ENCODE results near the gene TCF12. TPM values are rescaled to one million over a fixed set of nuclear protein-coding genes. Genes with fewer than 3 reads are reported as not detected.

TCF12 gene
- total and polyA plus RNA-seq, 2 of the 8 experiments (the other 6 are each of a cell fraction or from before 2014, with no cell fraction given), result 85.8 to 101 TPM

DNA sequence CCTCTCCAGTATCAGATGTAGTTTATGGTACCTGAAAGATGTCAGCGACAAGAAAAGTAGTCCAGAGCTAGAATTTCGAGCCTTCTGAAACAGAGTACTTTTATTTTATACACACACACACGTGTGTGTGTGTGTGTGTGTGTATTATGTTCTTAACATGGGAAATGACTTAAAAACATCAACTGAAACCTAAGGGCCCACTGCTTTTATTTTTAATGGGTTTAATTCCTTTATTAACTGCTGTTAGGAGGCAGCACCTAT lies 1.9 kb downstream of the TCF12 start:
- H4K20me1 ChIP-seq (replicated peaks in 1 of 2; ENCODE audit: control insufficient read depth in 1 of 2, insufficient read depth in 2 of 2, low read length in 2 of 2), result no peaks in the 10 kb centered on the region
- TF ChIP-seq RNF2 (IDR thresholded peaks at IDR 0.05; ENCODE audit: borderline replicate concordance, low read depth, low read length, missing control alignments, poor library complexity, severe bottlenecking), result no peak
- TF ChIP-seq, protein P1, sequence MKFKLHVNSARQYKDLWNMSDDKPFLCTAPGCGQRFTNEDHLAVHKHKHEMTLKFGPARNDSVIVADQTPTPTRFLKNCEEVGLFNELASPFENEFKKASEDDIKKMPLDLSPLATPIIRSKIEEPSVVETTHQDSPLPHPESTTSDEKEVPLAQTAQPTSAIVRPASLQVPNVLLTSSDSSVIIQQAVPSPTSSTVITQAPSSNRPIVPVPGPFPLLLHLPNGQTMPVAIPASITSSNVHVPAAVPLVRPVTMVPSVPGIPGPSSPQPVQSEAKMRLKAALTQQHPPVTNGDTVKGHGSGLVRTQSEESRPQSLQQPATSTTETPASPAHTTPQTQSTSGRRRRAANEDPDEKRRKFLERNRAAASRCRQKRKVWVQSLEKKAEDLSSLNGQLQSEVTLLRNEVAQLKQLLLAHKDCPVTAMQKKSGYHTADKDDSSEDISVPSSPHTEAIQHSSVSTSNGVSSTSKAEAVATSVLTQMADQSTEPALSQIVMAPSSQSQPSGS (IDR thresholded peaks at IDR 0.05; ENCODE audit: low read length), result no peak
- TF ChIP-seq SIN3A (conservative IDR thresholded peaks at IDR 0.05 in 1 of 2, IDR thresholded peaks at IDR 0.05 in 1 of 2; ENCODE audit: low read depth in 1 of 2, low read length in 2 of 2), result no peak
- no peak for TF ChIP-seq JUN (IDR thresholded peaks at IDR 0.05; ENCODE audit: low read depth, low read length)
- TF ChIP-seq, protein P2, sequence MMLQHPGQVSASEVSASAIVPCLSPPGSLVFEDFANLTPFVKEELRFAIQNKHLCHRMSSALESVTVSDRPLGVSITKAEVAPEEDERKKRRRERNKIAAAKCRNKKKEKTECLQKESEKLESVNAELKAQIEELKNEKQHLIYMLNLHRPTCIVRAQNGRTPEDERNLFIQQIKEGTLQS (IDR thresholded peaks at IDR 0.05; ENCODE audit: insufficient read depth, low read depth, low read length), result no peak

More for the DNA sequence above, 1.9 kb downstream of the TCF12 start:
- Histone ChIP-seq H3K18ac (ENCODE audit: extremely low read depth, low read length) (no peak overlapping the region), H4K8ac (ENCODE audit: extremely low read depth, insufficient read depth, low read length) (no peak overlapping the region), H2BK5ac (ENCODE audit: low read depth, low read length) (no peak overlapping the region), H3K9me3 (ENCODE audit: insufficient read depth in 2 of 2, low read depth in 1 of 2, low read length in 1 of 2) (no peaks in the 10 kb centered on the region), H2BK12ac (ENCODE audit: low read depth, low read length) (no peak overlapping the region; the same call in 1 of the 2 replicates), H3K4me1 (replicated peaks in 1 of 4; ENCODE audit: control insufficient read depth in 3 of 4, insufficient read depth in 4 of 4, low read length in 3 of 4) (peaks cover 2 to 6% (median 4%) of the 10 kb centered on the region in 4 experiments; a peak in 6 of 7 replicates), H3K4ac (replicated peaks; ENCODE audit: insufficient read length, low read depth, low read length) (no peak overlapping the region), H3K23me2 (ENCODE audit: low read depth, low read length) (peaks cover 13% of the 10 kb centered on the region), H2AK5ac (ENCODE audit: low read depth, low read length) (no peak overlapping the region), H2BK15ac (ENCODE audit: low read length) (no peak overlapping the region), H3K79me2 (ENCODE audit: control insufficient read depth in 1 of 2, insufficient read depth in 2 of 2, low read length in 2 of 2) (peaks cover 0 to 56% of the 10 kb centered on the region in 2 experiments; a peak in 2 of 4 replicates), H4K5ac (ENCODE audit: insufficient read length, low read depth, low read length) (no peak overlapping the region), H2BK20ac (ENCODE audit: low read length) (no peak overlapping the region), H3K27ac (ENCODE audit: low read depth, low read length) (no peak overlapping the region), H2BK120ac (replicated peaks; ENCODE audit: low read depth, low read length) (no peak overlapping the region), H3K23ac (ENCODE audit: insufficient read length) (no peak overlapping the region), H3K56ac (replicated peaks; ENCODE audit: insufficient read length, low read depth, low read length) (no peak overlapping the region), H3K27me3 (replicated peaks in 1 of 4; ENCODE audit: control insufficient read depth in 3 of 4, extremely low read depth in 1 of 4, insufficient read depth in 3 of 4, low read length in 3 of 4) (peaks cover 0 to 3% (median 0%) of the 10 kb centered on the region in 4 experiments; a peak in 3 of 7 replicates), H3K36me3 (ENCODE audit: control insufficient read depth in 2 of 4, insufficient read depth in 4 of 4, low read length in 3 of 4) (peaks cover 0 to 29% (median 1%) of the 10 kb centered on the region in 4 experiments; a peak in 3 of 8 replicates), H2AFZ (ENCODE audit: low read length) (no peak overlapping the region), H3K4me3 (ENCODE audit: extremely low read depth in 1 of 4, insufficient read depth in 2 of 4, low read depth in 3 of 4, low read length in 4 of 4) (peak overlapping the region; percentile 84 to 96 (median 92)), H4K91ac (replicated peaks; ENCODE audit: insufficient read length, low read length) (no peak overlapping the region), H3K4me2 (ENCODE audit: insufficient read depth in 1 of 2, low read depth in 2 of 2, low read length in 2 of 2) (peak overlapping the region; percentile 80 to 90), H3K79me1 (ENCODE audit: low read depth, low read length) (no peaks in the 10 kb centered on the region), H3K9ac (replicated peaks in 1 of 4; ENCODE audit: extremely low read depth in 1 of 4, low read depth in 3 of 4, low read length in 3 of 4) (peak overlapping the region in 1 of 4 experiments; percentile 87; a peak in 2 of 7 replicates), H3K14ac (ENCODE audit: insufficient read length) (no peak overlapping the region)
- ChIA-PET CTCF (ENCODE audit: partially characterized antibody) (interaction anchor here (0.9 to 1.3 kb wide), 3 partner anchors 9 to 218 kb away, joined by 3 to 4 read pairs (median 4); no protein-coding TSS in a partner anchor), POLR2A (ENCODE audit: partially characterized antibody) (interaction anchor here (0.6 to 4.1 kb wide), 12 partner anchors 9 to 391 kb away, joined by 3 to 69 read pairs (median 4); no protein-coding TSS in a partner anchor)
- DNase-seq (ENCODE audit: low read depth in 1 of 2, low spot score in 2 of 2) (no peak), FAIRE-seq (no peak)
- 33% methylated on average over 3 of the region's 3 CpGs; no CpG with 5 or more reads in 1 of the 2 experiments for WGBS, 2 experiments (ENCODE audit: extremely low coverage in 1 of 2, insufficient coverage in 1 of 2, insufficient read length in 1 of 2, insufficient replicate concordance in 2 of 2, low coverage in 1 of 2, low lambda C conversion rate in 2 of 2, missing lambda C conversion rate in 1 of 2)
